ENCODE measurements around the gene HSPA5.

HSPA5 gene

DNA sequence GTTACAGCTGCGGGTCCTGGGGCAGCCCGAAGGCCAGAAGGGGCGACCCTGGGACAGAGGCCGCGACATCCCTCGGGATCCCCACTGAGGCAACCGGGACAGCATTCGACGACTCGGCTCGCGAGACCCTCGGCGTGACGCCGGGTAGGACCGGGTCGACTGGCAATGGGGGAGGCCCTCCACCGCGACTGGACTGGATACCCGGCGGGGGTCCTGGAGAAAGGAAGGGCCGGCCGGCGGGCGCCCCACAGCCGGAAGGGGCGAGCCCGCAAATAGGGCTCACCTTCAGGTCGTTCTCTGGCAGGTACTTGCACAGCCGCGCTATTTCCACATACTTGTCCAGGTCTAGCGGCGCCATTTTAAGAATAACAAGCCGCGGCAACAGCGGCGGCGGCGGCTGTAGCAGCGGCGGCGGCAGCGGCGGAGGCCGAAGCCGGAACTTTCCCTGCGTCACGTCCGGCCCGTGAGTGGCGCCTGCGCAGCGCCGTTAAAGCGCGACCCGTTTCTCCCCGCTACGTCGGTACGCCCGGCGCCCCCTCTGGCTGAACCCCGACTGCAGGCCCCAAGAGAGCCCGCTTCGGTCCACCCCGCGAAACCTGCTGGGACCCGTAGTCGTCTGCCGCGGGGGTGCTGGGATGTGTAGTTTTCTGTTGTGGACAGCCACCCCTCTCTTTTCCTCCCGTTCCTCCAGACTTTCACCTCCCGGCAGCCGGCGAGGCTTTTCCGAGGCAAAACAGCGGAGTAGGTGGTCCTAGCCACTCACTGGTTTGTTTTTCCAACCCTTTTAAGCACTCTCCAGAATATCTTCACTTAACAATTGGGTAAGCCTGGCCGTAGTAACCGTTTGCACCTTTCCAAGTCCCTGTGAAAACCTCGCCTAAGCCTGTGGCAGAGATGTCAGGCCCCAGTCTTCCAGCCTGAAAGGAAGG, 51.5 kb downstream of the HSPA5 start, which contains the start of gene PPP6C:
Gene PPP6C (minus strand): TSS at position 443 of the 929 bp plus-strand sequence. CDS start 85 bp downstream, at position 358.
- DNase-seq, result peak; percentile 97

GRCh38 chr9:125189011-125189360, 52.2 kb downstream of the HSPA5 start:
- DNase-seq, result peak; percentile 43

Measured in CD4-positive, alpha-beta T cell treated with Interleukin-17A for 1 hour (primary cell).